K562 treated with DMSO at 1 percent for 48 hours (cell line): ENCODE data around the gene CCDC136. TPM values are rescaled to one million over a fixed set of nuclear protein-coding genes. Genes with fewer than 3 reads are reported as not detected.

Source experiments
- total RNA-seq: library from RNA; unstranded; fragments of 300-600 nt; gene quantifications from 2 replicates; pipeline ENCODE4 v1.2.3, GENCODE V29; 2022; ENCODE audit warnings: low replicate concordance; ENCODE audit errors: extremely low read depth

CCDC136 gene
- not detected in 2 replicates for total RNA-seq

GRCh38 chr7:128791121-128791971, at the start of gene CCDC136:
Gene CCDC136 (plus strand): TSS chr7:128791968. CDS start chr7:128792412, 444 bp downstream.

GRCh38 chr7:128775744-128776474, 15.9 kb upstream of the CCDC136 start, which contains the start of gene OPN1SW:
Gene OPN1SW (minus strand): TSS chr7:128775794. CDS start chr7:128775781, 13 bp downstream.

GRCh38 chr7:128830231-128831177, 38.7 kb downstream of the CCDC136 start, which contains the start of gene FLNC:
Gene FLNC (plus strand): TSS chr7:128830406. CDS start chr7:128830638, 232 bp downstream.

GRCh38 chr7:128862571-128863432, 71.0 kb downstream of the CCDC136 start, which contains the start of gene ATP6V1F:
Gene ATP6V1F (plus strand): TSS chr7:128862856. CDS start chr7:128862905, 49 bp downstream.

Other genes with a start within 250 kb of the CCDC136 start
- not detected in 2 replicates for gene GARIN1A, start 119.7 kb upstream of the CCDC136 start, total RNA-seq
- gene CALU, start 52.6 kb upstream of the CCDC136 start, total RNA-seq: 128 TPM in 1 of 2 replicates, not detected in the other
- gene OPN1SW, start 16.2 kb upstream of the CCDC136 start, total RNA-seq: not detected in 2 replicates
- gene FLNC, start 38.4 kb downstream of the CCDC136 start, total RNA-seq: 50.6 TPM in 1 of 2 replicates, not detected in the other
- gene ATP6V1F, start 70.9 kb downstream of the CCDC136 start, total RNA-seq: not detected in 2 replicates
- not detected in 2 replicates for gene KCP, start 118.7 kb downstream of the CCDC136 start, total RNA-seq
- gene IRF5, start 146.0 kb downstream of the CCDC136 start, total RNA-seq: not detected in 2 replicates